ENCODE measurements around the gene PCDH18. TPM values are rescaled to one million over a fixed set of nuclear protein-coding genes. Genes with fewer than 3 reads are reported as not detected.
A peak's percentile ranks its signal among the peaks of the same experiment; 100 is the strongest.

The PCDH18 gene
- total and polyA plus RNA-seq, 2 of the 4 experiments (the other 2 are of a cell fraction), result 41.3 to 119 TPM

- CTCF ChIA-PET, result interaction anchor here (0.6 kb wide), 1 partner anchor 320 kb away, joined by 4 read pairs; no protein-coding TSS in a partner anchor
- in situ Hi-C loops (cut with MboI; ENCODE audit: low sequenced_read_pairs), result loop anchor here (10.0 to 25.0 kb wide), 3 partner anchors 118 to 1150 kb away; no protein-coding TSS in a partner anchor
- dilution Hi-C loops (cut with HindIII; ENCODE audit: low sequenced_read_pairs, unreplicated experiment), result no loop called here
- POLR2A ChIA-PET (ENCODE audit: unreplicated experiment), result no interaction called here
- Histone ChIP-seq H3K27me3 (ENCODE audit: control insufficient read depth, insufficient read depth, low read length) (no peaks in the 10 kb centered on the region), H2AK9ac (replicated peaks; ENCODE audit: low read depth, low read length, poor library complexity) (no peak overlapping the region), H4K20me1 (ENCODE audit: insufficient read depth, low read length) (peaks cover 3% of the 10 kb centered on the region; the same call in 1 of the 2 replicates), H3K27ac (ENCODE audit: insufficient read depth, low read length) (no peak overlapping the region), H2AK5ac (ENCODE audit: low read depth, low read length) (no peak overlapping the region), H2BK120ac (ENCODE audit: low read depth, low read length) (peak overlapping the region; percentile 22), H2AFZ (replicated peaks; ENCODE audit: low read length, poor library complexity) (no peak overlapping the region), H3K36me3 (ENCODE audit: control insufficient read depth, insufficient read depth, low read length) (no peaks in the 10 kb centered on the region), H2BK20ac (ENCODE audit: low read depth, low read length) (no peak overlapping the region; the same call in 1 of the 2 replicates), H4K91ac (ENCODE audit: insufficient read depth, low read depth, low read length) (no peak overlapping the region; the same call in 1 of the 2 replicates), H3K56ac (ENCODE audit: extremely low read depth, insufficient read depth, low read length) (no peak overlapping the region), H2BK5ac (ENCODE audit: low read depth, low read length, poor library complexity, severe bottlenecking) (no peak overlapping the region), H3K4me1 (ENCODE audit: control insufficient read depth, insufficient read depth, low read length) (peaks cover 2% of the 10 kb centered on the region; the same call in 1 of the 2 replicates), H3K4me2 (ENCODE audit: low read depth, low read length) (no peak overlapping the region), H3K4ac (ENCODE audit: low read depth, low read length) (no peak overlapping the region), H4K8ac (ENCODE audit: low read depth in 2 of 2, low read length in 2 of 2) (no peak overlapping the region; a peak in 1 of 4 replicates), H3K9ac (ENCODE audit: low read depth, low read length) (no peak overlapping the region), H3K79me1 (ENCODE audit: low read depth in 1 of 2, low read length in 2 of 2) (peaks cover 0 to 2% of the 10 kb centered on the region in 2 experiments; a peak in 1 of 4 replicates), H3K9me1 (ENCODE audit: insufficient read depth, low read length) (no peaks in the 10 kb centered on the region; the same call in 1 of the 2 replicates), H3K23ac (ENCODE audit: low read depth, low read length) (no peak overlapping the region), H3K14ac (replicated peaks; ENCODE audit: low read depth, low read length) (0 out of 2 replicates have a peak overlapping the region, but pooled peaks have one; percentile 32), H3K4me3 (ENCODE audit: insufficient read depth, low read depth, low read length) (no peak overlapping the region), H2BK15ac (ENCODE audit: low read depth, low read length) (peak overlapping the region; percentile 74; the same call in 1 of the 3 replicates), H3K9me3 (ENCODE audit: control insufficient read depth, insufficient read depth, low read length) (no peaks in the 10 kb centered on the region), H3K18ac (ENCODE audit: low read depth, low read length) (no peak overlapping the region), H4K5ac (ENCODE audit: low read depth, low read length) (no peak overlapping the region)
- BruUV-seq (replicated peaks), result no TSS peak
- DNase-seq, result no peak
- intact Hi-C loops (cut with micrococcal nuclease), result no loop called here
- no CpG with 5 or more reads among the region's 5 CpGs for WGBS, 2 experiments (ENCODE audit: extremely low coverage in 2 of 2, insufficient read length in 1 of 2)
- TF ChIP-seq FOS (IDR thresholded peaks at IDR 0.05; ENCODE audit: low read depth, low read length) (no peak), CTCF (conservative IDR thresholded peaks at IDR 0.05; ENCODE audit: low read depth, low read length) (no peak), MAZ (IDR thresholded peaks at IDR 0.05; ENCODE audit: borderline replicate concordance, low read depth, low read length) (no peak)
- ATAC-seq (ENCODE audit: low read depth), result no peak
These were observed 4.7 kb upstream of the PCDH18 start for GRCh38 chr4:137536789-137537561.
